ENCODE measurements around the gene POR.
"Not testable (repeated sequence)": the region's sequence is repeated elsewhere in the genome, so short reads cannot be mapped to it uniquely, and the experiment has no call there.

POR gene

GRCh38 chr7:75995996-75996395 lies 81.0 kb downstream of the POR start:
- H3K4me3 ChIP-seq (replicated peaks; ENCODE audit: low read depth, low read length) = no peak overlapping the region
- TF ChIP-seq CTCF (IDR thresholded peaks at IDR 0.05; ENCODE audit: low read length, missing control alignments) = no peak

DNA sequence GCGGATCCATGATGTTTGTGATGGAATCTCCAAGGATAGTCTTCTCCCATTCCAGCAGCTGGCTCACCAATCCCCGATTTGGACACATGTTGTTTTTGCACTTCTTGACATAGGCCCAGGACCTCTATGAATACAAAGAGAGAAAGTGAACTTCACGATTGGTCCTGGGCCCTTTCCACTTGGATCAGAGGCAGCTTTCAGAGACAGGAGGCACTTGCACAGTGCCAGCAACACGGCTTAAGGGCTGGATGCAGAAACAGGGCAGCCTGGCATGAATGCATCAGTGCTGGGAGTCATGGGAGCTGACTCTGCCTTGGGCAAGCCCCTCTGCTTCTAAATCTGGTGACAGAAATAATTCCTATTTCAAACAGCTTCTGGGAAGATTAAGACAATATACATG lies 81.5 kb downstream of the POR start:
- no peak for DNase-seq (ENCODE audit: low read depth)
- no peak overlapping the region for H3K4me3 ChIP-seq (replicated peaks; ENCODE audit: low read depth, low read length)
- no peak for TF ChIP-seq CTCF (IDR thresholded peaks at IDR 0.05; ENCODE audit: low read length, missing control alignments)

More at GRCh38 chr7:75995996-75996395, 81.0 kb downstream of the POR start:
- DNase-seq (ENCODE audit: low read depth) = no peak

DNA sequence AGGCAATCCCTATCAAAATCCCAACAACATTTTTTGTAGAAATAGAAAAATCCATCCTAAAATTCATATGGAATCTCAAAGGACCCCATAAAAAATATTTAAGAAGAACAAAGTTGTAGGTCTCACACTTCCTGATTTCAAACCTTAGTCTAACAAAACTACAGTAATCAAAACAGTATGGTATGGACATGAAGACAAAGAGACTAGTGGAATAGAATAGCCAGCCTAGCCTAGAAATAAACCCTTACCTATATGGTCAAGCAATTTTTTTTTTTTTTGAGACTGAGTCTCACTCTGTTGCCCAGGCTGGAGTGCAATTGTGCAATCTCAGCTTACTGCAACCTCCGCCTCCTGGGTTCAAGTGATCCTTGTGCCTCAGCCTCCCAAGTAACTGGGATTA lies 83.1 kb downstream of the POR start:
- H3K4me3 ChIP-seq (replicated peaks; ENCODE audit: low read depth, low read length) = no peak overlapping the region
- no peak for DNase-seq (ENCODE audit: low read depth)
- no peak for TF ChIP-seq CTCF (IDR thresholded peaks at IDR 0.05; ENCODE audit: low read length, missing control alignments)

GRCh38 chr7:76000566-76000965 lies 85.6 kb downstream of the POR start:
- no peak for TF ChIP-seq CTCF (IDR thresholded peaks at IDR 0.05; ENCODE audit: low read length, missing control alignments)
- no peak for DNase-seq (ENCODE audit: low read depth)
- no peak overlapping the region for H3K4me3 ChIP-seq (replicated peaks; ENCODE audit: low read depth, low read length)

GRCh38 chr7:76002139-76002538 lies 87.2 kb downstream of the POR start:
- no peak for DNase-seq (ENCODE audit: low read depth)
- no peak overlapping the region for H3K4me3 ChIP-seq (replicated peaks; ENCODE audit: low read depth, low read length)
- TF ChIP-seq CTCF (IDR thresholded peaks at IDR 0.05; ENCODE audit: low read length, missing control alignments) = no peak

DNA sequence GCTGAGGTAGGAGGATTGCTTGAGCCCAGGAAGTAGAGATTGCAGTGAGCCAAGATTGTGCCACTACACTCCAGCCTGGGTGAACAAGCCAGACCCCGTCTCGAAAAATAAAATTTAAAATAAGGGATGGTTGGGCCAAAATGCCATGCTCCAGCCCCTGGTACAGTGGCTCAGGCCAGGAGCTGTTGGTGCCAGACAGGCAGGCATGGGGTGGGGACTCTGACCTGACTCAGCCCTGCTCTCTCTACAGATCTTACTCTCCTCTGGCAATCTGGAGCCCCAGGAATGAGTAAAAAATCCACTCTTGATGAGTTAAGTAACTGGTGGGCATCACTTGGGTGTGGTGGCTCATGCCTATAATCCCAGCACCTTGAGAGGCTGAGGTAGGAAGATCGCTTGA lies 87.9 kb downstream of the POR start:
- no peak overlapping the region for H3K4me3 ChIP-seq (replicated peaks; ENCODE audit: low read depth, low read length)
- DNase-seq (ENCODE audit: low read depth) = no peak
- TF ChIP-seq CTCF (IDR thresholded peaks at IDR 0.05; ENCODE audit: low read length, missing control alignments) = no peak

DNA sequence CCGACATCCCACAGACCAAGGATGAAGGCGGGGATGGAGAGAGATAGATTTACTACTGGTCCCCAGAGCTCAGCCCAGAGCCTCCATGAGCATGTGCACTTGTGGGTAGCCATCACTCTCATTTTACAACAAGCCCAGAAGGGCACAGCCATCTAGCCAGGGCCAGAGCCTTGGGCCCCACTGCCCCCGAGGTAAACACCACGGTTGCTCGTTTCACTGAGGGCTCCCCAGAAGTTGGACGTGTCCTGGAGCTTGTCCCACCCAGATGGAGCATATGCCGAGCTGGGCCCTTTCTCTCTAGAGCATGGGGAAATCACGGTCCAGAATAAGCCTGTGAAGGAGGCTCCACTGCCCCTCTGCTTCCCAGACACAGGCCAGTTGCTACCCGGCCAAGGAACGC lies 88.4 kb downstream of the POR start:
- no peak overlapping the region for H3K4me3 ChIP-seq (replicated peaks; ENCODE audit: low read depth, low read length)
- no peak for DNase-seq (ENCODE audit: low read depth)
- TF ChIP-seq CTCF (IDR thresholded peaks at IDR 0.05; ENCODE audit: low read length, missing control alignments) = no peak

DNA sequence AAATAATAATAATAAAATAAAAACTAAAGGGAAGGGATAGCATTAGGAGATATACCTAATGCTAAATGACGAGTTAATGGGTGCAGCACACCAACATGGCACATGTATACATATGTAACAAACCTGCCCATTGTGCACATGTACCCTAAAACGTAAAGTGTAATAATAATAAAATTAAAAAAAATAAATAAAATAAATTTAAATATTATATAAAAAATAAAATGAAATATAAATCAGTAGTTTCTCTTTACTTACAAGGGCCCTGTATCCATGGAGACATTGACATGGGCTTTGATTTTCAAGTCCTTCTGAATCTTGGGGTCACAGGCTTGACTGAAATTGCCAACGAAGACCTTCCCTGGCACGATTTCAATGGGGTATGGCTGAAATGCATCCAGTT lies 90.0 kb downstream of the POR start:
- H3K4me3 ChIP-seq (replicated peaks; ENCODE audit: low read depth, low read length); DNase-seq (ENCODE audit: low read depth): not testable (repeated sequence)

Measured in fibroblast of pulmonary artery (primary cell).